GM06990 (cell line): ENCODE measurements around the gene FBXO24.
"Not testable (repeated sequence)": the region's sequence is repeated elsewhere in the genome, so short reads cannot be mapped to it uniquely, and the experiment has no call there.

Experiments used
- DNase-seq: peaks from one replicate; pipeline ENCODE4 v3.0.0-alpha.2; 2011; ENCODE audit not compliant: insufficient read length; ENCODE audit errors: extremely low read depth
- H3K27me3 ChIP-seq: replicated peaks from 2 replicates; pipeline ENCODE4 v1.6.0; 2011; ENCODE audit warnings: low read length; ENCODE audit not compliant: control insufficient read depth, insufficient read depth
- H3K36me3 ChIP-seq: 2 replicates; pipeline ENCODE4 v1.5.1; 2011; ENCODE audit warnings: low read length; ENCODE audit not compliant: control insufficient read depth, insufficient read depth
- H3K4me3 ChIP-seq: replicated peaks from 2 replicates; pipeline ENCODE4 v1.5.1; 2011; ENCODE audit warnings: low read depth, mild to moderate bottlenecking, control low read depth, low read length
- TF ChIP-seq, protein P1 (sequence below): IDR thresholded peaks from 2 replicates; pipeline ENCODE4 v1.5.1; 2011; ENCODE audit warnings: low read length, control low read depth, mild to moderate bottlenecking, inconsistent platforms; ENCODE audit not compliant: insufficient read depth, poor library complexity, severe bottlenecking

The FBXO24 gene

DNA sequence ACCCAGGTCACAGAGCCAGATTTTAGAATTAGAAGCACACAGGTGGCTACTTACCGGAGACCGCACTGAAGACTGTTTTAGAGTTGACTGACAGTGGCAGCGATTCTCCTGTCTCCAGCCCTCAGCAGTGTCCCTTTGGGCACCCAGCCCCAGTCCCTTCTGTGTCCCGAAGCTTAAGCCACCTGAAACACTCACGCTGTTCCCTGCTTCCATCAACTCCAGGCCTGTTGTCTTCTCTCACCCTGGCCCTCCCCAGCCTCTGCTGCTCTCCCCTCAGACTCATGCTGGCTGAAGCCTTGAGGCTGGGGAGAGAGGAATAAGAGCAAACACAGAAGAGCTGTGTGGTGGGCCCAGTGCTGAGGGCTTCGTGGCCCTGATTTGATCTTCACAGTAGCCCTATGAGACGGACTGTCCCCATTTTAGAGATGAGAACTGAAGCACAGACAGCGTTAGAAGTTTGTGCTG lies 23.0 kb upstream of the FBXO24 start:
- peaks cover 26% of the 10 kb centered on the region for H3K36me3 ChIP-seq
- no peak for DNase-seq
- no peak overlapping the region for H3K4me3 ChIP-seq
- TF ChIP-seq, protein P1, sequence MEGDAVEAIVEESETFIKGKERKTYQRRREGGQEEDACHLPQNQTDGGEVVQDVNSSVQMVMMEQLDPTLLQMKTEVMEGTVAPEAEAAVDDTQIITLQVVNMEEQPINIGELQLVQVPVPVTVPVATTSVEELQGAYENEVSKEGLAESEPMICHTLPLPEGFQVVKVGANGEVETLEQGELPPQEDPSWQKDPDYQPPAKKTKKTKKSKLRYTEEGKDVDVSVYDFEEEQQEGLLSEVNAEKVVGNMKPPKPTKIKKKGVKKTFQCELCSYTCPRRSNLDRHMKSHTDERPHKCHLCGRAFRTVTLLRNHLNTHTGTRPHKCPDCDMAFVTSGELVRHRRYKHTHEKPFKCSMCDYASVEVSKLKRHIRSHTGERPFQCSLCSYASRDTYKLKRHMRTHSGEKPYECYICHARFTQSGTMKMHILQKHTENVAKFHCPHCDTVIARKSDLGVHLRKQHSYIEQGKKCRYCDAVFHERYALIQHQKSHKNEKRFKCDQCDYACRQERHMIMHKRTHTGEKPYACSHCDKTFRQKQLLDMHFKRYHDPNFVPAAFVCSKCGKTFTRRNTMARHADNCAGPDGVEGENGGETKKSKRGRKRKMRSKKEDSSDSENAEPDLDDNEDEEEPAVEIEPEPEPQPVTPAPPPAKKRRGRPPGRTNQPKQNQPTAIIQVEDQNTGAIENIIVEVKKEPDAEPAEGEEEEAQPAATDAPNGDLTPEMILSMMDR: no peak
- no peaks in the 10 kb centered on the region for H3K27me3 ChIP-seq

DNA sequence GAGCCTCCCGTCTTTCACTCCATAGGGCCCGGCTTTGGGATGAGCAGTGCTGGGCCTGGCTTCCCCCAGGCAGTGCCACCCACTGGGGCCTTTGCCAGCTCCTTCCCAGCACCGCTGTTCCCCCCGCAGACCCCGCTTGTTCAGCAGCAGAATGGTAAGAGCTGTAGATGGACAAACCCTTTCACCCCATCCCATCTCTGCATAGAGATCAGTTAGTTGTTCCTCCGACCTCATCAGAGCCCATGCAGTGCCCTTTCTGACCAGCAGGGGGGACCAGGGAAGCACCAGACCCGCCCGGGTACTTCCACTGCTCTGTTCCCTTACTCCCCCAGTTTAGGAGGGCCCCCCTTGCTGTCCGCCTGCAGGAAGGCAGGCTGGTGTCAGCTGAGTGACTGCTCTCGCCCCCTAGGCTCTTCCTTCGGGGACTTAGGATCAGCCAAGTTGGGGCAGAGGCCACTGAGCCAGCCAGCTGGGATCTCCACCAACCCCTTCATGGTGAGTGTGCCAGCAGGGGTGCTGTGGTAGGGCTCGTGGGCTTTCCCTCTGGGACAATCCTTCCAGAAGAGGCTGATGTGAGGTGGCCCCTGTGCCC lies 22.2 kb upstream of the FBXO24 start:
- no peak overlapping the region for H3K4me3 ChIP-seq
- no peaks in the 10 kb centered on the region for H3K27me3 ChIP-seq
- TF ChIP-seq, protein P1: peak; percentile 95
- H3K36me3 ChIP-seq: peaks cover 26% of the 10 kb centered on the region
- DNase-seq: peak; percentile 61

- not testable (repeated sequence) for H3K27me3 ChIP-seq, H3K4me3 ChIP-seq, DNase-seq
- peaks cover 23% of the 10 kb centered on the region for H3K36me3 ChIP-seq
Observed at GRCh38 chr7:100564405-100564804, 21.7 kb upstream of the FBXO24 start.

DNA sequence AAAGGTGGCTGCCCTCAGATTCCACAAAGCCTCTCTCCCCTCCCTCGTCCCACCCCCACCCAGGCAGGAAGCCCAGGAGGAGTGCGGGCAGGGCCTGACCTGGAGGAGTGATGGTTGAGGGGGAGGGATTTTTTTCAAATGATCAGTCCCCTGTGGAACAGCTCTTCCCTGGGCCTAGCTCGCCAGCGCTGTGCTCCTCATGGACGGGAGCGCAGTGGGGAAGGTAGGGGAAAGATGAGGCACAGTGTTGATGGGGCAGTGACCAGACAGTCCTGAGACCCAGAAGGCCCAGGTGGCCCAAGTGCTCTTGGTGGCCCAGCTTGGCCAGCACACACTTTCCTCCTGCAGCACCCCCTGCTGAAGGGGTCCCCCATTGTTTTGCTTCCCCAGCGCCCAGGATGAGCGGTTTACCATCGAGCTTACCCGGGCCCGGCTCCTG lies 21.0 kb upstream of the FBXO24 start:
- H3K27me3 ChIP-seq: no peaks in the 10 kb centered on the region
- no peak overlapping the region for H3K4me3 ChIP-seq
- H3K36me3 ChIP-seq: peaks cover 23% of the 10 kb centered on the region
- TF ChIP-seq, protein P1: no peak
- no peak for DNase-seq

GRCh38 chr7:100566018-100566531 lies 20.1 kb upstream of the FBXO24 start:
- no peak for DNase-seq
- peaks cover 23% of the 10 kb centered on the region for H3K36me3 ChIP-seq
- no peaks in the 10 kb centered on the region for H3K27me3 ChIP-seq
- TF ChIP-seq, protein P1: no peak
- no peak overlapping the region for H3K4me3 ChIP-seq

- no peak for DNase-seq
- Histone ChIP-seq H3K4me3 (no peak overlapping the region), H3K36me3 (peaks cover 20% of the 10 kb centered on the region), H3K27me3 (no peaks in the 10 kb centered on the region)
- TF ChIP-seq, protein P1: no peak
Observed at GRCh38 chr7:100567031-100567730, 18.9 kb upstream of the FBXO24 start.
